Measurements from ENCODE around the gene MSH3. TPM values are rescaled to one million over a fixed set of nuclear protein-coding genes. Genes with fewer than 3 reads are reported as not detected.

The MSH3 gene
- polyA plus RNA-seq: 6.6 to 11.1 TPM (median 10.1 TPM) in 3 replicates
- polyA plus RNA-seq (2011; ENCODE audit: low read depth): 14.9 TPM
- 6.3 and 11.7 TPM in 2 replicates for polyA plus RNA-seq (2011; cell fraction: cytosol; rRNA removed)
- 5.6 and 7.6 TPM in 2 replicates for polyA plus RNA-seq (2011; cell fraction: nucleus; rRNA removed)
- 6.2 and 9.4 TPM in 2 replicates for polyA plus RNA-seq (2012; ENCODE audit: low replicate concordance)
- polyA minus RNA-seq: 2.3 to 18.1 TPM (median 6.6 TPM) in 3 replicates
- 9.0 TPM for polyA minus RNA-seq (2011; cell fraction: cytosol; rRNA and poly(A)+ RNA removed)
- 9.0 and 15.9 TPM in 2 replicates for polyA minus RNA-seq (2011; cell fraction: nucleus; rRNA and poly(A)+ RNA removed)

DNA sequence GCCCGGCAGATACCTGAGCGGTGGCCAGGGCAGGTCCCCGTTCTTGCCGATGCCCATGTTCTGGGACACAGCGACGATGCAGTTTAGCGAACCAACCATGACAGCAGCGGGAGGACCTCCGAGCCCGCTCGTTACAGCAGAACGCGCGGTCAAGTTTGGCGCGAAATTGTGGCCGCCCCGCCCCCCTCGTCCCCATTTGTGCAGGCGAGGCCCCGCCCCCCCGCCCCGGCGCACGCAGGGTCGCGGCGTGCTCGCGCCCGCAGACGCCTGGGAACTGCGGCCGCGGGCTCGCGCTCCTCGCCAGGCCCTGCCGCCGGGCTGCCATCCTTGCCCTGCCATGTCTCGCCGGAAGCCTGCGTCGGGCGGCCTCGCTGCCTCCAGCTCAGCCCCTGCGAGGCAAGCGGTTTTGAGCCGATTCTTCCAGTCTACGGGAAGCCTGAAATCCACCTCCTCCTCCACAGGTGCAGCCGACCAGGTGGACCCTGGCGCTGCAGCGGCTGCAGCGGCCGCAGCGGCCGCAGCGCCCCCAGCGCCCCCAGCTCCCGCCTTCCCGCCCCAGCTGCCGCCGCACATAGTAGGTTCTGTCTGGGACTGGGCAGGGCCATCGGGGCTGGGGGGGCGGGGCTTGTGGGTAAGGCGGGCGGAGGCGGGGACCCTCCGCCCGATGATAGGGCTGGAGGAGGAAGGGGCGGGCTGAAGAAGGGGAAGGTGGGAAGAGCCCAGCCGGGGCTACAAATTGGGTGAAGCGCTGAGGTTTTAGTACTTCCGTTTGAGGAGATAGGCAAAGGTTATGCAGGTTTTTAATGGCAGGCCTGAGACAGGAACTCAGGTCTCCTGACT is at the start of gene MSH3, which contains the start of gene DHFR:
MSH3 (plus strand) TSS at position 262 of the 840 bp plus-strand sequence; CDS start at position 338, 76 bp downstream.
DHFR (minus strand) TSS at position 593 of the 840 bp plus-strand sequence; CDS start at position 99, 494 bp downstream.
- TF ChIP-seq, protein P1, sequence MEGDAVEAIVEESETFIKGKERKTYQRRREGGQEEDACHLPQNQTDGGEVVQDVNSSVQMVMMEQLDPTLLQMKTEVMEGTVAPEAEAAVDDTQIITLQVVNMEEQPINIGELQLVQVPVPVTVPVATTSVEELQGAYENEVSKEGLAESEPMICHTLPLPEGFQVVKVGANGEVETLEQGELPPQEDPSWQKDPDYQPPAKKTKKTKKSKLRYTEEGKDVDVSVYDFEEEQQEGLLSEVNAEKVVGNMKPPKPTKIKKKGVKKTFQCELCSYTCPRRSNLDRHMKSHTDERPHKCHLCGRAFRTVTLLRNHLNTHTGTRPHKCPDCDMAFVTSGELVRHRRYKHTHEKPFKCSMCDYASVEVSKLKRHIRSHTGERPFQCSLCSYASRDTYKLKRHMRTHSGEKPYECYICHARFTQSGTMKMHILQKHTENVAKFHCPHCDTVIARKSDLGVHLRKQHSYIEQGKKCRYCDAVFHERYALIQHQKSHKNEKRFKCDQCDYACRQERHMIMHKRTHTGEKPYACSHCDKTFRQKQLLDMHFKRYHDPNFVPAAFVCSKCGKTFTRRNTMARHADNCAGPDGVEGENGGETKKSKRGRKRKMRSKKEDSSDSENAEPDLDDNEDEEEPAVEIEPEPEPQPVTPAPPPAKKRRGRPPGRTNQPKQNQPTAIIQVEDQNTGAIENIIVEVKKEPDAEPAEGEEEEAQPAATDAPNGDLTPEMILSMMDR (optimal IDR thresholded peaks at IDR 0.05 in 1 of 3, IDR thresholded peaks at IDR 0.05 in 1 of 3, conservative IDR thresholded peaks at IDR 0.05 in 1 of 3; ENCODE audit: extremely low read depth in 1 of 3, insufficient read depth in 2 of 3, low read length in 3 of 3): peak in 1 of 3 experiments; percentile 28
- TF ChIP-seq EZH2 (IDR thresholded peaks at IDR 0.05; ENCODE audit: low read length): no peak
- peaks cover 18% of the 10 kb centered on the region for H3K4me1 ChIP-seq (ENCODE audit: control insufficient read depth, extremely low read depth, insufficient read depth, low read length)
- DNase-seq (ENCODE audit: low read depth, low spot score) (peak; percentile 38), FAIRE-seq (peak; percentile 86)
- H2AFZ ChIP-seq (ENCODE audit: control insufficient read depth, low read length): peak within 1 kb of the TSS; percentile 83
- no peaks in the 10 kb centered on the region for H4K20me1 ChIP-seq (ENCODE audit: control insufficient read depth, extremely low read depth, insufficient read depth, low read length)
- H3K79me2 ChIP-seq (ENCODE audit: control insufficient read depth, insufficient read depth, low read length): peaks cover 29% of the 10 kb centered on the region
- H3K9me3 ChIP-seq (ENCODE audit: control insufficient read depth, low read depth, low read length): no peaks in the 10 kb centered on the region
- peak within 1 kb of the TSS; percentile 92 for H3K4me2 ChIP-seq (ENCODE audit: control insufficient read depth, extremely low read depth, insufficient read depth, low read depth, low read length)
- peak within 1 kb of the TSS; percentile 59 to 88 (median 83) for H3K4me3 ChIP-seq (ENCODE audit: control insufficient read depth in 2 of 3, extremely low read depth in 1 of 3, insufficient read depth in 2 of 3, low read depth in 1 of 3, low read length in 3 of 3)
- dilution Hi-C loops (cut with MboI; ENCODE audit: extremely low pct_ligation_motif_present, low sequenced_read_pairs): no loop called here
- peaks cover 3 to 12% of the 10 kb centered on the region in 2 experiments for H3K36me3 ChIP-seq (ENCODE audit: control insufficient read depth in 2 of 2, extremely low read depth in 1 of 2, insufficient read depth in 2 of 2, low read length in 2 of 2)
- H3K9me1 ChIP-seq (ENCODE audit: control insufficient read depth, extremely low read depth, insufficient read depth, low read length): no peaks in the 10 kb centered on the region
- H3K27ac ChIP-seq (ENCODE audit: control insufficient read depth, insufficient read depth, low read length): peak within 1 kb of the TSS; percentile 83
- H3K9ac ChIP-seq (ENCODE audit: control insufficient read depth, extremely low read depth, insufficient read depth, low read length): peak within 1 kb of the TSS; percentile 83
- H3K27me3 ChIP-seq (ENCODE audit: control insufficient read depth, extremely low read depth, insufficient read depth, low read length): no peaks in the 10 kb centered on the region

DNA sequence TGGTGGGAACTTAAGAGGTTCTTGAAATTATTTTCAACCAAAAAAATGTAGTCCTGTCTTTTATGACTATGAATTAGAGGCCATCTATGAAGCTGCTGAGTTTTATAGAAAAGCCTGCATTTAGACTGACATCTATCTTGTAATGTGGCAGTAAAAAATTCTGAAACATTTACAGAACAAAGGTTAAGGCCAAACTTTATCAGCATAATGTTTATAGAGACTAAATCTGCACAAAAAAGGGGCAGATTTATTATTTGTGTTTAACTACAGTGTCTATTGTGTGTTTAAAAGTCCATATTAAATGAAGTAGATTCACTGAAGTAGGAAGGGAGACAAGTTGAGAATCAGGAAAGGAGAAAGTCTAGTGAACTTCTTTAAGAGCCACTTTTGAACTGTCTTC is 47.1 kb upstream of the MSH3 start:
- no peaks in the 10 kb centered on the region for H3K27me3 ChIP-seq (ENCODE audit: control insufficient read depth, extremely low read depth, insufficient read depth, low read length)
- no peak overlapping the region for H3K27ac ChIP-seq (ENCODE audit: control insufficient read depth, insufficient read depth, low read length)
- no peak for FAIRE-seq
- H3K4me3 ChIP-seq (ENCODE audit: control insufficient read depth in 2 of 3, extremely low read depth in 1 of 3, insufficient read depth in 2 of 3, low read depth in 1 of 3, low read length in 3 of 3): no peak overlapping the region
- H3K9ac ChIP-seq (ENCODE audit: control insufficient read depth, extremely low read depth, insufficient read depth, low read length): no peak overlapping the region
- dilution Hi-C loops (cut with MboI; ENCODE audit: extremely low pct_ligation_motif_present, low sequenced_read_pairs): no loop called here
- no peaks in the 10 kb centered on the region for H3K9me1 ChIP-seq (ENCODE audit: control insufficient read depth, extremely low read depth, insufficient read depth, low read length)
- no peak overlapping the region for H3K4me2 ChIP-seq (ENCODE audit: control insufficient read depth, extremely low read depth, insufficient read depth, low read depth, low read length)
- no peaks in the 10 kb centered on the region for H4K20me1 ChIP-seq (ENCODE audit: control insufficient read depth, extremely low read depth, insufficient read depth, low read length)
- no peak overlapping the region for H2AFZ ChIP-seq (ENCODE audit: control insufficient read depth, low read length)
- no peaks in the 10 kb centered on the region for H3K79me2 ChIP-seq (ENCODE audit: control insufficient read depth, insufficient read depth, low read length)
- TF ChIP-seq EZH2 (IDR thresholded peaks at IDR 0.05; ENCODE audit: low read length): no peak
- TF ChIP-seq, protein P1 (optimal IDR thresholded peaks at IDR 0.05 in 1 of 3, IDR thresholded peaks at IDR 0.05 in 1 of 3, conservative IDR thresholded peaks at IDR 0.05 in 1 of 3; ENCODE audit: extremely low read depth in 1 of 3, insufficient read depth in 2 of 3, low read length in 3 of 3): no peak
- H3K9me3 ChIP-seq (ENCODE audit: control insufficient read depth, low read depth, low read length): no peaks in the 10 kb centered on the region
- DNase-seq (ENCODE audit: low read depth, low spot score): no peak
- no peaks in the 10 kb centered on the region for H3K36me3 ChIP-seq (ENCODE audit: control insufficient read depth in 2 of 2, extremely low read depth in 1 of 2, insufficient read depth in 2 of 2, low read length in 2 of 2)
- no peaks in the 10 kb centered on the region for H3K4me1 ChIP-seq (ENCODE audit: control insufficient read depth, extremely low read depth, insufficient read depth, low read length)

Data from keratinocyte (primary cell).